HepG2 (cell line): ENCODE measurements around the gene GIMAP8. TPM values are rescaled to one million over a fixed set of nuclear protein-coding genes. Genes with fewer than 3 reads are reported as not detected.
A peak's percentile ranks its signal among the peaks of the same experiment; 100 is the strongest.

Experiments
- EZH2 ChIP-seq: conservative IDR thresholded peaks from 2 replicates; pipeline ENCODE4 v1.6.1; 2012; ENCODE audit warnings: mild to moderate bottlenecking, low read depth, low read length, moderate library complexity
- HMG20B ChIP-seq: conservative IDR thresholded peaks from 2 replicates; pipeline ENCODE4 v1.6.1; 2016; ENCODE audit warnings: missing genetic modification reagents, missing compliant biosample characterization
- IRX3 ChIP-seq: sonication (generic); formaldehyde crosslinking; IDR thresholded peaks from 2 replicates; pipeline ENCODE4 v1.8.1; 2023; ENCODE audit warnings: mild to moderate bottlenecking, low read depth, missing genetic modification reagents, borderline replicate concordance
- KDM5A ChIP-seq: fragments of 200-600 bp; sonication (generic); IDR thresholded peaks from 2 replicates; pipeline ENCODE4 v1.7.0; 2018; ENCODE audit warnings: antibody characterized with exemption, mild to moderate bottlenecking, low read length, borderline replicate concordance
- KDM5B ChIP-seq: sonication (generic); formaldehyde crosslinking; IDR thresholded peaks from 2 replicates; pipeline ENCODE4 v1.4.0; 2020; ENCODE audit warnings: missing genetic modification reagents, mild to moderate bottlenecking, borderline replicate concordance
- NONO ChIP-seq, 2 experiments: fragments of 450-650 bp in 1 of 2; sonication (generic) in 1 of 2; formaldehyde crosslinking in 1 of 2; IDR thresholded peaks in 1 of 2; conservative IDR thresholded peaks in 1 of 2; 2 replicates each; pipeline versions ENCODE4 v1.6.1 to v1.8.0; 2017 to 2022; ENCODE audit warnings: mild to moderate bottlenecking in 1 of 2, missing genetic modification reagents in 1 of 2, moderate library complexity in 1 of 2
- PCBP1 ChIP-seq: fragments of 200-400 bp; formaldehyde crosslinking; IDR thresholded peaks from 2 replicates; pipeline ENCODE4 v1.6.1; 2017; ENCODE audit warnings: mild to moderate bottlenecking, low read depth, low read length, borderline replicate concordance
- RBAK ChIP-seq: sonication (generic); formaldehyde crosslinking; IDR thresholded peaks from 2 replicates; pipeline ENCODE4 v1.5.1; 2020; ENCODE audit warnings: mild to moderate bottlenecking, missing genetic modification reagents
- TMF1 ChIP-seq: sonication (generic); formaldehyde crosslinking; IDR thresholded peaks from 2 replicates; pipeline ENCODE4 v1.8.1; 2022; ENCODE audit warnings: low read depth, missing genetic modification reagents
- YY1 ChIP-seq: IDR thresholded peaks from 2 replicates; pipeline ENCODE4 v1.6.1; 2011; ENCODE audit warnings: low read length, low read depth, moderate library complexity, mild to moderate bottlenecking; ENCODE audit not compliant: insufficient read depth, insufficient replicate concordance
- ZNF10 ChIP-seq: sonication (generic); formaldehyde crosslinking; IDR thresholded peaks from 2 replicates; pipeline ENCODE4 v1.4.0; 2020; ENCODE audit warnings: mild to moderate bottlenecking, low read depth, missing genetic modification reagents, borderline replicate concordance
- ZNF44 ChIP-seq: sonication (generic); formaldehyde crosslinking; IDR thresholded peaks from 2 replicates; pipeline ENCODE4 v1.5.1; 2020; ENCODE audit warnings: mild to moderate bottlenecking, missing genetic modification reagents
- ZNF446 ChIP-seq: sonication (generic); formaldehyde crosslinking; IDR thresholded peaks from 2 replicates; pipeline ENCODE4 v1.5.0; 2020; ENCODE audit warnings: mild to moderate bottlenecking, missing genetic modification reagents
- ZNF629 ChIP-seq: sonication (generic); formaldehyde crosslinking; conservative IDR thresholded peaks from 2 replicates; pipeline ENCODE4 v1.5.0; 2020; ENCODE audit warnings: missing genetic modification reagents
- ZNF678 ChIP-seq: sonication (generic); formaldehyde crosslinking; IDR thresholded peaks from 2 replicates; pipeline ENCODE4 v1.4.0; 2020; ENCODE audit warnings: mild to moderate bottlenecking, missing genetic modification reagents
- ZNF777 ChIP-seq: sonication (generic); formaldehyde crosslinking; IDR thresholded peaks from 2 replicates; pipeline ENCODE4 v1.4.0; 2020; ENCODE audit warnings: missing genetic modification reagents
- polyA plus RNA-seq, 8 experiments: library from polyadenylated mRNA; depleted of rRNA in 3 of 8; stranded (reverse) in 7 of 8; unstranded in 1 of 8; fragments of >200 nt; fragmentation: Illumina TruSeq in 4 of 8; extraction: Trizol in 4 of 8; gene quantifications; 2 replicates each; pipeline versions ENCODE4 v1.2.1 to v1.2.3, GENCODE V29; 2011 to 2016; ENCODE audit warnings: low read depth in 4 of 8, missing spikeins in 1 of 8, mixed read lengths in 1 of 8; ENCODE audit not compliant: insufficient read depth in 1 of 8
- total RNA-seq, 5 experiments: library from RNA; depleted of rRNA; stranded (reverse); fragments of >200 nt; fragmentation: Illumina TruSeq; extraction: Trizol; gene quantifications; 2 replicates each; pipeline ENCODE4 v1.2.3, GENCODE V29; 2016; ENCODE audit warnings: low read depth in 1 of 5
- TF ChIP-seq, protein P1 (sequence below): sonication (generic); formaldehyde crosslinking; IDR thresholded peaks from 2 replicates; pipeline ENCODE4 v1.5.1; 2020; ENCODE audit warnings: mild to moderate bottlenecking, missing genetic modification reagents, borderline replicate concordance
- TF ChIP-seq, protein P2 (sequence below): sonication (generic); formaldehyde crosslinking; IDR thresholded peaks from 2 replicates; pipeline ENCODE4 v1.5.1; 2020; ENCODE audit warnings: missing genetic modification reagents, mild to moderate bottlenecking, borderline replicate concordance
- TF ChIP-seq, protein P3 (sequence below): sonication (generic); formaldehyde crosslinking; IDR thresholded peaks from 2 replicates; pipeline ENCODE4 v1.4.0; 2020; ENCODE audit warnings: mild to moderate bottlenecking, missing genetic modification reagents
- TF ChIP-seq, protein P4 (sequence below): sonication (generic); formaldehyde crosslinking; IDR thresholded peaks from 2 replicates; pipeline ENCODE4 v1.5.0; 2020; ENCODE audit warnings: mild to moderate bottlenecking, missing genetic modification reagents, borderline replicate concordance

The GIMAP8 gene
- total and polyA plus RNA-seq, 2 of the 13 experiments (the other 11 are each of a cell fraction or from before 2014, with no cell fraction given), result not detected

DNA sequence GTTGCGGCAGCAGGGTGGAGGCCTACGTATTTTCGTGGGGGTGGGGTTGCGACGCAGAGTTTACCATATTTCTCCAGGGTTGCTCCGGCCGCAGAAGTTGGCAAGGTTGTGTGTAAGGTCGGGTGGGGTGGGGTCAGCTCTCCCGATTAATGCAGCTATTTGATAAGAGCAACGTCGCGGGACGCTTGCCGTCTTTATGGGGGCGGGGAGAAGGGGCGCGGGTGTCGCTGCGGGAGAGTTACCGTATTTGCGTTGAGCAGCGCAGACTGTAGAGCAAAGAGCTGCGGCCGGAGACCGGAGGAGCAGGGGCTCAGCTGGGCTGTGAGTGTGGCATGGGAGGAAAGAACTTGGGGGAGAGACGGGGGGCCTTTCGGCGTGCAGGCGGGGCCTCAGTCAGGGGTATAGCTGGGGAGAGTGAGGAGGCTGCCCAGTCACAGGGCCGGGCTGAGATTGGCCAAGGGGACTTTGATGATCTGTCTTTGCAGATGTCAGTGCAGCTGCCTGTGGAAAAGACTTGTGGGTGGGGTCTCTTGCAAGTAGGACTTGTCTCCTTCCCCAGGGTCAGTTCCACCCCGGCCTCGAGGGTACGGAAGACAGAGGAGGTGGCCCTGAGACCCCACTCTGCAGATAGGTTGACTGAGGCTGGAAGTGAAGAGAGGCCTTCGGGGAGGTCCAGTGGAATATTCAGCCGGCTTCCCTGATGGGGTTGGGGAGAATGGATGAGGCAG is 44.7 kb upstream of the GIMAP8 start (continued):
- TF ChIP-seq, protein P1, sequence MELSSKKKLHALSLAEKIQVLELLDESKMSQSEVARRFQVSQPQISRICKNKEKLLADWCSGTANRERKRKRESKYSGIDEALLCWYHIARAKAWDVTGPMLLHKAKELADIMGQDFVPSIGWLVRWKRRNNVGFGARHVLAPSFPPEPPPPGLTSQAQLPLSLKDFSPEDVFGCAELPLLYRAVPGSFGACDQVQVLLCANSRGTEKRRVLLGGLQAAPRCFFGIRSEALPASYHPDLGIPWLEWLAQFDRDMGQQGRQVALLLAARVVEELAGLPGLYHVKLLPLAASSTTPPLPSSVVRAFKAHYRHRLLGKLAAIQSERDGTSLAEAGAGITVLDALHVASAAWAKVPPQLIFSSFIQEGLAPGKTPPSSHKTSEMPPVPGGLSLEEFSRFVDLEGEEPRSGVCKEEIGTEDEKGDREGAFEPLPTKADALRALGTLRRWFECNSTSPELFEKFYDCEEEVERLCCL (CRISPR knock-in tag), result no peak
- no peak for TF ChIP-seq PCBP1
- TF ChIP-seq KDM5A, result 0 out of 2 replicates have a peak, but pooled peaks have one; percentile 26
- peak; percentile 94 for TF ChIP-seq ZNF629 (CRISPR knock-in tag)
- no peak for TF ChIP-seq TMF1 (CRISPR knock-in tag)
- no peak for TF ChIP-seq ZNF446 (CRISPR knock-in tag)
- no peak for TF ChIP-seq EZH2
- TF ChIP-seq, protein P2, sequence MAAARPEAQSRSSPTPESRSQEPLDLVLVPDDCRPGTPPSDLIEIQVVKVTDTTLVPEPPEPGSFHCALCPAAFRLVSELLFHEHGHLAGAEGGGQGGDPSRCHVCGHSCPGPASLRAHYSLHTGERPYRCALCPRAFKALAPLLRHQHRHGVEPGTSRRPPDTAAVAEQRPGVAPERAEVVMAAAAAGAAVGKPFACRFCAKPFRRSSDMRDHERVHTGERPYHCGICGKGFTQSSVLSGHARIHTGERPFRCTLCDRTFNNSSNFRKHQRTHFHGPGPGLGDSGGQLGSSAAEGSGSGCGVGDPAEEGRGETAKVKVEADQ (CRISPR knock-in tag), result no peak
- TF ChIP-seq, protein P3, sequence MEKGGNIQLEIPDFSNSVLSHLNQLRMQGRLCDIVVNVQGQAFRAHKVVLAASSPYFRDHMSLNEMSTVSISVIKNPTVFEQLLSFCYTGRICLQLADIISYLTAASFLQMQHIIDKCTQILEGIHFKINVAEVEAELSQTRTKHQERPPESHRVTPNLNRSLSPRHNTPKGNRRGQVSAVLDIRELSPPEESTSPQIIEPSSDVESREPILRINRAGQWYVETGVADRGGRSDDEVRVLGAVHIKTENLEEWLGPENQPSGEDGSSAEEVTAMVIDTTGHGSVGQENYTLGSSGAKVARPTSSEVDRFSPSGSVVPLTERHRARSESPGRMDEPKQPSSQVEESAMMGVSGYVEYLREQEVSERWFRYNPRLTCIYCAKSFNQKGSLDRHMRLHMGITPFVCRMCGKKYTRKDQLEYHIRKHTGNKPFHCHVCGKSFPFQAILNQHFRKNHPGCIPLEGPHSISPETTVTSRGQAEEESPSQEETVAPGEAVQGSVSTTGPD, result no peak
- no peak for TF ChIP-seq NONO (IDR thresholded peaks at IDR 0.05)
- TF ChIP-seq NONO (CRISPR knock-in tag; conservative IDR thresholded peaks at IDR 0.05), result no peak
- no peak for TF ChIP-seq IRX3 (CRISPR knock-in tag)
- 0 out of 2 replicates have a peak, but pooled peaks have one; percentile 29 for TF ChIP-seq ZNF777 (CRISPR knock-in tag)
- no peak for TF ChIP-seq RBAK
- TF ChIP-seq, protein P4, sequence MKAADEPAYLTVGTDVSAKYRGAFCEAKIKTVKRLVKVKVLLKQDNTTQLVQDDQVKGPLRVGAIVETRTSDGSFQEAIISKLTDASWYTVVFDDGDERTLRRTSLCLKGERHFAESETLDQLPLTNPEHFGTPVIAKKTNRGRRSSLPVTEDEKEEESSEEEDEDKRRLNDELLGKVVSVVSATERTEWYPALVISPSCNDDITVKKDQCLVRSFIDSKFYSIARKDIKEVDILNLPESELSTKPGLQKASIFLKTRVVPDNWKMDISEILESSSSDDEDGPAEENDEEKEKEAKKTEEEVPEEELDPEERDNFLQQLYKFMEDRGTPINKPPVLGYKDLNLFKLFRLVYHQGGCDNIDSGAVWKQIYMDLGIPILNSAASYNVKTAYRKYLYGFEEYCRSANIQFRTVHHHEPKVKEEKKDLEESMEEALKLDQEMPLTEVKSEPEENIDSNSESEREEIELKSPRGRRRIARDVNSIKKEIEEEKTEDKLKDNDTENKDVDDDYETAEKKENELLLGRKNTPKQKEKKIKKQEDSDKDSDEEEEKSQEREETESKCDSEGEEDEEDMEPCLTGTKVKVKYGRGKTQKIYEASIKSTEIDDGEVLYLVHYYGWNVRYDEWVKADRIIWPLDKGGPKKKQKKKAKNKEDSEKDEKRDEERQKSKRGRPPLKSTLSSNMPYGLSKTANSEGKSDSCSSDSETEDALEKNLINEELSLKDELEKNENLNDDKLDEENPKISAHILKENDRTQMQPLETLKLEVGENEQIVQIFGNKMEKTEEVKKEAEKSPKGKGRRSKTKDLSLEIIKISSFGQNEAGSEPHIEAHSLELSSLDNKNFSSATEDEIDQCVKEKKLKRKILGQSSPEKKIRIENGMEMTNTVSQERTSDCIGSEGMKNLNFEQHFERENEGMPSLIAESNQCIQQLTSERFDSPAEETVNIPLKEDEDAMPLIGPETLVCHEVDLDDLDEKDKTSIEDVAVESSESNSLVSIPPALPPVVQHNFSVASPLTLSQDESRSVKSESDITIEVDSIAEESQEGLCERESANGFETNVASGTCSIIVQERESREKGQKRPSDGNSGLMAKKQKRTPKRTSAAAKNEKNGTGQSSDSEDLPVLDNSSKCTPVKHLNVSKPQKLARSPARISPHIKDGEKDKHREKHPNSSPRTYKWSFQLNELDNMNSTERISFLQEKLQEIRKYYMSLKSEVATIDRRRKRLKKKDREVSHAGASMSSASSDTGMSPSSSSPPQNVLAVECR (CRISPR knock-in tag), result 0 out of 2 replicates have a peak, but pooled peaks have one; percentile 15
- TF ChIP-seq KDM5B (CRISPR knock-in tag), result peak; percentile 25; the same call in 1 of the 2 replicates
- TF ChIP-seq YY1, result peak; percentile 12
- no peak for TF ChIP-seq ZNF10 (CRISPR knock-in tag)
- no peak for TF ChIP-seq ZNF44 (CRISPR knock-in tag)
- TF ChIP-seq ZNF678 (CRISPR knock-in tag), result no peak
- TF ChIP-seq HMG20B, result no peak
